ENCODE data around the gene PERM1.
"Not testable (repeated sequence)": the region's sequence is repeated elsewhere in the genome, so short reads cannot be mapped to it uniquely, and the experiment has no call there.

Gene PERM1

DNA sequence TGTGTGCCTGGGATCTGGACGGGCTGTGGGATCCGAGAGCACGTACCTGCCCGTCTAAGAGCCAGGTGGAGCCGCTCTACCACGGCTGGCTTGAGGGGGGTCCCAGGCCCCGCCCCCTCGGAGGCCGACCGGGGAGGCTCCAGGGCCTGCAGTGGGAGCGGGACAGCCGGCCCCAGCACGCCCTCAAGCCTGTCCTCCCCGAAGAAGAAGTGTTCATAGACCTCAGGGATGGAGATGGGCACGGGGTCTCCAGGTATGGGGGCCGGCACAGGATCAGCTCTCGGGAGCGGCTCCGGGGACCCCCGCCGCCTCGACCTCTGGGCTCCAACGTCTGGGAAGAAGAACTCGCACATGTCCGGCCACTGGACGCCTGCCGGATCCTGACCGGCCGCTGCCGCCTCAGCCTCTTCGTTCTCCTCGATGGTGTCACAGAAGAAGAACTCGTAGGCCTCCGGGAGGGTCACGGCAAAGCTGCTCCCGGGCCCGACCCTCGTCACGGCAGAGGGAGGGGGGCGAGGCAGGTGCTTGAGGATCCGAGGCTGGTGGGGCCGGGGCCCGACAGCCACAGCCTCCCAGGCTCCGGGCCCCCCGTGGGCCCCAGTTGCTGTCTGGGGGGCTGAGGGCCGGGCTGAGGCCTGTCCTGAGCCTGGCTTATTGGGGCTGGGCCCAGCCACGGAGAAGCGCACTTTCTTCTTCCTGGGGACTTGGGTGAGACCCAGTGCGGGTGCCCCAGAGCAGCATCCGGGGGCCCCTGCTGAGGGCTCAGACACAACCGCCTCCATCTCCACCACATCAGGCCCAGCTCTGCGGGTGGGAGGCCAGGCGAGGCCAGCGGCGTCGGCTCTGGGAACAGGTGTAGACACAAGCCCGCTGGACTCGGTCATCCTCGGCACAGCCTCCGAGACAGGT lies 2.8 kb downstream of the PERM1 start:
- ChIA-PET POLR2A (no interaction called here), CTCF (interaction anchor here (3.2 kb wide), 1 partner anchor 53 kb away, joined by 12 read pairs; no protein-coding TSS in a partner anchor)
- no peak for DNase-seq (ENCODE audit: extremely low spot score)
- TF ChIP-seq, protein P1, sequence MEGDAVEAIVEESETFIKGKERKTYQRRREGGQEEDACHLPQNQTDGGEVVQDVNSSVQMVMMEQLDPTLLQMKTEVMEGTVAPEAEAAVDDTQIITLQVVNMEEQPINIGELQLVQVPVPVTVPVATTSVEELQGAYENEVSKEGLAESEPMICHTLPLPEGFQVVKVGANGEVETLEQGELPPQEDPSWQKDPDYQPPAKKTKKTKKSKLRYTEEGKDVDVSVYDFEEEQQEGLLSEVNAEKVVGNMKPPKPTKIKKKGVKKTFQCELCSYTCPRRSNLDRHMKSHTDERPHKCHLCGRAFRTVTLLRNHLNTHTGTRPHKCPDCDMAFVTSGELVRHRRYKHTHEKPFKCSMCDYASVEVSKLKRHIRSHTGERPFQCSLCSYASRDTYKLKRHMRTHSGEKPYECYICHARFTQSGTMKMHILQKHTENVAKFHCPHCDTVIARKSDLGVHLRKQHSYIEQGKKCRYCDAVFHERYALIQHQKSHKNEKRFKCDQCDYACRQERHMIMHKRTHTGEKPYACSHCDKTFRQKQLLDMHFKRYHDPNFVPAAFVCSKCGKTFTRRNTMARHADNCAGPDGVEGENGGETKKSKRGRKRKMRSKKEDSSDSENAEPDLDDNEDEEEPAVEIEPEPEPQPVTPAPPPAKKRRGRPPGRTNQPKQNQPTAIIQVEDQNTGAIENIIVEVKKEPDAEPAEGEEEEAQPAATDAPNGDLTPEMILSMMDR (IDR thresholded peaks at IDR 0.05; ENCODE audit: control extremely low read depth, extremely low read depth, low read depth, missing control alignments), result no peak

DNA sequence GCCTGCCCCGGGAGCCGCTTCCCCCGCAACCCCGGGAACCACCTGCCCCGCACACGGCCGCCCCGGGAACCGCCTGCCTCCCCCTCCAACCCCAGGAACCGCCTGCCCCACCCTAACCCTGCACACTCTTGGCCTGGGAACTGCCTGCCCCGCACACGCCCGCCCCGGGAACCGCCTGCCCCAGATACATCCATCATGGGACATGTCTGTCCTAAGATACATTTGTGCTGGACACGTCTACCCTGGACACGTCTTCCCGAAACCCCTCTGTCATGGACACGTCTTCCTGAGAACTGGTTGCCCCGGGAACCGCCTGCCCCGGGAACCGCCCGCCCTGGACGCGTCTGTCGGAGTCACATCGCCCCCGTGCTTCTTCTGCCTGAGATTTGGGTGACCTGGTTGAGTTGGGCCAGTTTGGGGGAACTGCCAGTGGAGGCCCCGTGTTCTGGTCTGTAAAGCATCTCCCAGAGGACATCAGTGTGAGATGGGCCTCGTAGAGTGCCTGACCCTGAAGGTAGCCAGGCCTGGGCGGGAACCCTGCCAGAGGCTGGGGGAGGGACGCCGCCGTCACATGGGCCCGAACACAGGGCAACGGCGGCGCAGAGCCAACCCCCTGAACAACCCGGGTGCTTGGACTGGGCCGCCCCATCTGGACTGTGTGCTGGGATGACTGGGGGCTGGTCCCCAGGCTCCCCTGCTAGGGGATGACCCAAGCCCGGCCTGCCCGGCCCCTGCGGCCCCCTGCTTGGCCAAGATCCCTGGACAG lies 3.6 kb downstream of the PERM1 start:
- CTCF ChIA-PET, result no interaction called here
- POLR2A ChIA-PET, result no interaction called here
- DNase-seq (ENCODE audit: extremely low spot score), result no peak
- TF ChIP-seq, protein P1 (IDR thresholded peaks at IDR 0.05; ENCODE audit: control extremely low read depth, extremely low read depth, low read depth, missing control alignments), result no peak

DNA sequence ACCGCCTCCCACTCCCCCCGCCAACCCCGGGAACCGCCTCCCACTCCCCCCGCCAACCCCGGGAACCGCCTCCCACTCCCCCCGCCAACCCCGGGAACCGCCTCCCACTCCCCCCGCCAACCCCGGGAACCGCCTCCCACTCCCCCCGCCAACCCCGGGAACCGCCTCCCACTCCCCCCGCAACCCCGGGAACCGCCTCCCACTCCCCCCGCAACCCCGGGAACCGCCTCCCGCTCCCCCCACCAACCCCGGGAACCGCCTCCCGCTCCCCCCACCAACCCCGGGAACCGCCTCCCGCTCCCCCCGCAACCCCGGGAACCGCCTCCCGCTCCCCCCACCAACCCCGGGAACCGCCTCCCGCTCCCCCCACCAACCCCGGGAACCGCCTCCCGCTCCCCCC lies 5.1 kb downstream of the PERM1 start:
- POLR2A ChIA-PET, result interaction anchor here (1.3 kb wide), 1 partner anchor 13 kb away, joined by 3 read pairs; no protein-coding TSS in a partner anchor
- DNase-seq (ENCODE audit: extremely low spot score), result not testable (repeated sequence)
- CTCF ChIA-PET, result interaction anchor here (0.9 to 1.9 kb wide), 6 partner anchors 10 to 107 kb away, joined by 3 to 8 read pairs (median 6); partner anchors contain the start of gene PLEKHN1

DNA sequence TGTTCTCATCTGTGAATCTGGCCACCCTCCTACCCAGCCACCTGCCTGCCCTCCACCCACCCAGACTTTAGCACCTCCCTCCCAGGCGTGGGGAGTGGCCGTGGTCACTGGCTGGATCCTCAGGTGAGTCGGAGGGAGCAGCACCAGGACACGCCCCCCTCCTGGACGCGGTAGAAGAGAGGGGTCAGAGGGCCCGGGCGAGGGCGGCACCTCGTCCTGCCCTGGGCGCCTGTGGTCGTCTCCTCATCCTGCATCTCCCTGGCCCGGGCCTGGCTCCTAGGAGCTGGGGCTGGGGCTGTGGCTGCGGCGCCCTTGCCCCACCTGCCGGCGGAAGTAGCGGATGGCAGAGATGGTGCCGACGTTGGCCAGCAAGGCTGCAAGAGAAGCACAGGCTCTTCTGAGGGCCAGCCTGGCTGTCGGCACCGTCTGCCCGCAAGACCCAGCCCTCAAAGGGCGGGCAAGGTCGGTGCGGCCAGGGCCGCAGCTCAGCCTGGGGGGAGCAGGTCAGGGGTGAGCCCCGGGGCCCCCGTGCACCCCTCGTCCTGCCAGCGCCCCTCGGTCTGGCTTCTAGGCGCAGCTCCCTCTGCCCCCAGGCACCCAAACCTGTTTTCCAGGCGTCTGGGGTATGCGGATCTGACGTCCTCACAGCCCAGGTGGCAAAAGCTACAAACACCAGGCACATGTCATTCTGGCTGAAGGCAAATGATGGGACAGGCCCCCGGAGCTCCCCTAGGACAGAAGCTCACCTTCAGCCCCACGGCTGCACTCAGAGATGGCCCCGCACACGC lies 5.8 kb downstream of the PERM1 start:
- CTCF ChIA-PET, result interaction anchor here (0.9 to 1.9 kb wide), 7 partner anchors 9 to 107 kb away, joined by 3 to 8 read pairs (median 6); partner anchors contain the start of gene PLEKHN1
- POLR2A ChIA-PET, result interaction anchor here (1.3 kb wide), 1 partner anchor 12 kb away, joined by 3 read pairs; no protein-coding TSS in a partner anchor
- TF ChIP-seq, protein P1 (IDR thresholded peaks at IDR 0.05; ENCODE audit: control extremely low read depth, extremely low read depth, low read depth, missing control alignments), result peak; percentile 48
- DNase-seq (ENCODE audit: extremely low spot score), result peak; percentile 81

DNA sequence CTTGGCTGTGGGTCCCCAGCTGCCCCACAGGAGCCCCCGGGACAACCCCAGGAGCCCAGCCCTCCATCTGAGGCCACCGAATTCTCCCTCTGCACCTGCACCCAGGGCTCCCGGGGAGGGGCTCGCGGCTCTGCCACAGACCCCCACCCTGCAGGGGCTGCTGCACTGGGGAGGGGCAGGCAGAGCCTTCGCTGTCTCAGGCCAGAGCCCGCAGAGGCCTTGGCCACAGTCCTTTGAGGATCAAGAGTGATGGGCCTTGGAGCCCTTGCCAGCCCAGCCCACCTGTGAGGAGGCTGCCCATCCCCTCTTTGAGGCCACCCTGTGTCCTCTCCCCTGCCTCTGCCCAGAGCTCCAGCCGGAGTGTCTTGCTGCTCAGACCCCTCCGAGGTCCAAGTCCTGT lies 6.5 kb downstream of the PERM1 start:
- TF ChIP-seq, protein P1 (IDR thresholded peaks at IDR 0.05; ENCODE audit: control extremely low read depth, extremely low read depth, low read depth, missing control alignments), result no peak
- no peak for DNase-seq (ENCODE audit: extremely low spot score)
- ChIA-PET CTCF (interaction anchor here (0.9 to 1.9 kb wide), 5 partner anchors 9 to 89 kb away, joined by 3 to 8 read pairs (median 6); partner anchors contain the start of gene PLEKHN1), POLR2A (no interaction called here)

DNA sequence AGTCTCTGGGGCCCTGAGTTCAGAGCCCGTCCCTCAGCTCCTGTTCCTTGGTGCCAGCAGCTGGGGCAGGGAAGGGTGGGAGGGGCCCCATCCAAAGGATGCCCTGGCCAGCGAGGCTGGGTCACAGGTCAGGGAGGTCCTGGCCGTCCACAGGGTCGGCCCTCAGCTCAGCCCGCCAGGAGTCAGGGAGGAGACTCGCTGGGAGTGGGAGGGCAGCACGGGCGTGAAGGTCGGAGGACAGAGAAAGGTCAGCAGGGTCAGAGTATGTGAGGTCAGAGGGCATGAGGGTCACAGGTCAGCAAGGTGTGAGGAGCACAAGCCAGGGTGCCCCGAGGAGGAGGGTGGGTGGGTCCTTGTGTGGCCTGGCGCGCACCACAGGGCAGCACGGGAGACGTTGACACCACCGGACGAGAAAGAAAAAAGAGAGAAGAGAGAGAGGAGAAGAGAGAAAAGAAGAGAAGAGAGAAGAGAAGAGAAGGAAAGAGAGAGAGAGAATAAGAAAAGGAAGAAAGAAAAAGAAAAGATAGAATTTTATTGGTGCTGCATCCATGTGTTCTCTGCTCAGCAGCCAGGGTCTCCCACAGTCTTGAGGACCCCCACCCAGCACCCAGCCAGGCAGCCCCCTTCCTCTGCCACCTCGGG lies 7.1 kb downstream of the PERM1 start:
- CTCF ChIA-PET, result interaction anchor here (0.8 to 1.9 kb wide), 5 partner anchors 8 to 89 kb away, joined by 3 to 8 read pairs (median 6); partner anchors contain the start of gene PLEKHN1
- TF ChIP-seq, protein P1 (IDR thresholded peaks at IDR 0.05; ENCODE audit: control extremely low read depth, extremely low read depth, low read depth, missing control alignments), result no peak
- DNase-seq (ENCODE audit: extremely low spot score), result no peak
- POLR2A ChIA-PET, result no interaction called here
